Stimulated activated naive CD4-positive, alpha-beta T cell treated with Interleukin-2 at 50 U/mL for 16 hours (primary cell): ENCODE data around the gene GRK5.
"Not testable (repeated sequence)": the region's sequence is repeated elsewhere in the genome, so short reads cannot be mapped to it uniquely, and the experiment has no call there.

Experiments
- DNase-seq: peaks from one replicate; lab custom pipeline; 2025; lab: John Stamatoyannopoulos, UW

GRK5 gene

DNA sequence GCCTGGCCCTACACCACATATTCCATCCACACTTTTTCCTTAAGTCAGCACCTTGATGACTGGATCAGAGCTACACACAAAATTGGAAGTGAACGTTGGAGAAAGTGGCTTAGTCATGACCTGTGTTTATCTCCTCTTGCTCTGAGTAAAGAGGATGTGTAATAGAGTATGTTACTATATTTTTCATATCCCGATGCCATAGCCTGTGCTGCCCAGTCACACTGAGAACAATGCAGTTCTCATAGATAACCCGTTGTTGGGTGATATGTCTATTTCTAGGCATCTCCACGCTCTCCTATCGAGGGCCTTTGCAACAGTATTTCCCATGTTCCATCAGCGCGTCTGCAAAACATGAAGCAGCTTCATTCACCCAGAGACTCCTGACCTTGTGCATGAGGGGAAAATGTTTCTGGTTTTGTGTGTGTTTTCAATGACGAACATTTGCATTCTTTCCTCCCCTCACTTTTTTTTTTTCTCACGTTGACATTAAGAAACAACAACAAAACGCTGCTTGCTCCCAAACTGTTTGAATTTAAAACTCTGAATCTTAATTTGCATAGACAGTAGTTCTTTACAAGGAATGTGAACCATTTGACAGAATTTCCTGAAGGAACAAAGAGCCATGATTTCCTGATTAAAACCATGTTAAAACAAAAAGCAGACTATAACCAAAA is 43.4 kb downstream of the GRK5 start:
- peak; percentile 4 for DNase-seq

DNA sequence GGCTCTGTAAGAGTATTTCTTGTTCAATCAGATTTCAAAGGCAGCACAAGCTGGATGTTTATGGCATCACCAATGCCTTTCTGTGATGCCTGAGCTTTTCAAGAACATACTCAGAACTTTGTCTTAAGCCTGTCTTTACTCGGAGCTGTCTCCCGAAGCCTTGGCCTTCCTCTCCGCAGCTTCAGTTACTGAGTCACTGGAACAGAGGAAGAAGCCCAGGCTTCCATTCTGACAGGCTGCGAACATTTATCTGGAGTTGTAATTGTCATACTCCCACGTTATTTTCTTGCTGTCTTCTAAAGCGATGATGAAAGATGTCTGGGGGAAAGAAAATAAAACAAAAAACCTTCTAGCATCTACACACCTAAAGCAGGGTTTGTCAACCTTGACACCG is 43.9 kb downstream of the GRK5 start:
- DNase-seq = no peak

DNA sequence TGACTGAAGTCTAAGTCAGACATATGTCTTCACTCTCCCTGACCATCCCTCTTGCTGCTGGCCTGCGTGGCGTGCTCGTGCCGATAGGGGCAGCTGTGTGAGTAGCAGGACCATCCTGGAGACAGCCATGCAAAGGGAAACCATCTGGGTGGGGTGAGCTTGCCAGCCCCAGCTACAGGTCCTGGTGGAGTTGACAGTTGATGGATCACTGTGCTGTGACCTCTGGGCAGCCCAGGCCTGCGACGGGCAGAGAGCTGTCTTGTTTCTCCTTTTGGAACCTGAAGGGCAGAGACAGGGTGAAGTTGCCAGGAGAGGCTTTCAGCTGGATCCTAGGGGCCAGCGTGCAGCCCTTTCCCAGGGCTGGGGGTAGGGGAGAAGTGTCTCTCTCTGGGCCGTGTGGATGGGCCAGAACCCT is 44.7 kb downstream of the GRK5 start:
- DNase-seq = no peak

DNA sequence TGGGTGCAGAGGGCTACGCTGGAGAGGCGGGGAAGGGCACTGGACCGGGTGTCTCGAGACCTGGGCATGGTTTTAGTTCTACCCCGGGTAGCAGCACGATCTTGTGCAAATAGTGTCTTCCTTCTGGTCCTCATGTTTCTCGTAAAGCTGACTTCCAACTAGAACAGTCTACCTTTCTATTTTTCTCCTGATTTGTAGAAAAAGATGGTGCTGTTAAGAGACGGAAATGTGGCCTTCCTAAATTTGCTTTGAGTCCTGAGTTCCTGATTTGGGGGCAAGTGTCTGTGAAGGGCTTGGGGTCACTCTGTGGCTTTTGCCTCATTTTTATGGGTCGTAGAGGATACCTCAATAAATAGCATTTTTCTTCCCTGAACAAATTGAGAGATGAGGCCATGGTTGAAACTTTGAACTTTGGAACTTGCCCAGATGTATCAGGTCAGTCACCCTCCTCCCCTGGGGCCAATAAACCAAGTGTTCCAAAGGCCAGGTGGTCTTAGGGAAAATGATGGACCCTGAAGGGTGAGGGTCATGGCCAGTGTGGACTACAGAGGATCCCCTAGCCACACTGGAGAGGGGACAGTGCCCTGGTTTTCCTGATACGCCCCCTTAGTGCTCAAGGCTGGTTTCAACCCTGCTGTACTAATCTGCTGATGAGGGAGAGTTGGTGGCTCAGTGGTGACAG is 45.2 kb downstream of the GRK5 start:
- no peak for DNase-seq

DNA sequence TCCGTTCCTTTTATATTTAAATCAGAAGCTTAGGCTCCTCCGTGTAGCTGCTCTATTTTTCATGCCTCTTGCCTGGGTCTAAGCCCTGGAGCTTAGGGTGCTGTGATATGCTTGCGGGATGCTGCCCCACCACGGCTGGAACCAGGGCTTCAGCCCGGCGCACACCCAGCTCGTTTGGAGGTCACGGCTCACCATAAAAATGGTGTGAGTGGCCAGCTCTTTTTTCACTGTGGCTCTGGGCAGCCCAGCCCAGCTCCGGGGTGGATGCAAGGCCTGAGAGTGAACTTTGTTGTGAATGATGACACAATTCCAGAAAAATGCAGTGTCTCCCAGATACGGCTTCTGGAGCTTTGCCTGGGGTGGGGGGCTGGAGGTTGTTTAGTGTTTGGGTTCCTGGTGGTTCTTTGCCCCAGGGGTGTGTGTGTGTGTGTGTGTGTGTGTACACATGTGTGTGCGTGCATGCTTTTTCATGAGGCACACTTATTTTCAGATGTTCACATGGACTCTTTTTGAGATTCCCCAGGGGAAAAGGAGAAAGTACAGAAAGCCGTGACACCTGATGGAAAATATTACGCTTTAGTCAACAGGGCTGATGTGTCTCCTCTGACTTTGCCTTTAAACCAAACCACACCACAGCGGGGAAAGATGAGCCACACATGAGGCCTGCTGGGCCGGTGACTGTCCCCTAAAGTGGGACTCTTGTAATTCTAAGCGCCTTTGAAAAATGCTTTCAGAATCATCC is 46.2 kb downstream of the GRK5 start:
- peak; percentile 25 for DNase-seq

DNA sequence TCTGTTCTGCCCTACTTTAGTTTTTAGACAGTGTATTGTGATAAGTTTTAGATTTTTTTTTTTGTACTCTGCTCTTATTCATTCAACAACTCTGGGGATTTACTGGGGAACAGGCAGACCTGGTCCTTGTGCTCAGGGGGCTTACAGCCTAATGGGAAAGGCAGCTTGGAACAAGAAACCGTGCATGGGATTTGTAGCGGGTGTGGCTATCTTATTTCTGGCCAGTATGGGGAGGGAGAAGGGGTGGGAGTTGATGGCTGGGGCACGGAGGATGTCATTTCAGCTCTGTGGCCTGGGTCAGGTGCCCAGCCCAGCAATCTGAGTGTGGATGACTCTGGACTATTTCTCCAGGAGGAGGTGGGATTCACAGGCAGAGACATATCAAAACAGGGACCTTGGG is 47.0 kb downstream of the GRK5 start:
- DNase-seq = no peak

DNA sequence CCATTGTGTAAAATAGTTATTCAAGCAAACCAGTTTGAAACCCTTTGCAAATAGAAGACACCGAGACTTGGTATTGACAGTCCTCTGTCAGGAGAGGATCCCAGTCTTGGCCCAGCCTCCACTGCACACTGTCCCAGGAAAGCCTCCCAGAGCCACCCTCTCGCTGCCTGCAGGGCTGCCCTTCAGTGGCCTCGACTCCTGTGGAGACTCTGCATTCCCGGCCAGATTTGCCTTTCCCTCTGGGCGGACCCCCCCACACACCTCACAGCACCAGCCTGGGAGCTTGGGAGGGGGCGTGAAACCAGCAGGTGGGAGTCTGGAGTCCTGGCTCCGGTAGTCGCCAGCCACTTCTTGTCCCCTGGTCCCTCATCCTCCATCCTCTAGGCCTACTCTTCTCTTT is 48.7 kb downstream of the GRK5 start:
- no peak for DNase-seq

DNA sequence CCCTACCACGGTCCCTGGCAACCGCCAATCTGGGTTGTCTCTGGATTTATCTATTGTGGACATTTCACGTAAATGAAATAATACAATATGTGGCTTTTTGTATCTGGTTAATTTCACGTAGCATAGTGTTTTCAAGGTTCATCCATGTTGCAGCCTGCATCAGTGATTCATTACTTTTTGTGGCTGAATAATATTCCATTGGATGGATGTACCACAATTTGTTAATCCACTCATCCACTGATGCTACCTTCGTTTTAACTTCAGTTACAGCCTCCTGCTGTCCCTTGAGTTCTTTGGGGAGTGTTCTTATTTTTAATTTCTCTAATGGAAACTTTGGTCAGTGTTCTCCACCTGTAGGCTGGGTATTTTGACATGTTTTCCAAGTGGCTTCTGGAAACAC is 49.5 kb downstream of the GRK5 start:
- no peak for DNase-seq

DNA sequence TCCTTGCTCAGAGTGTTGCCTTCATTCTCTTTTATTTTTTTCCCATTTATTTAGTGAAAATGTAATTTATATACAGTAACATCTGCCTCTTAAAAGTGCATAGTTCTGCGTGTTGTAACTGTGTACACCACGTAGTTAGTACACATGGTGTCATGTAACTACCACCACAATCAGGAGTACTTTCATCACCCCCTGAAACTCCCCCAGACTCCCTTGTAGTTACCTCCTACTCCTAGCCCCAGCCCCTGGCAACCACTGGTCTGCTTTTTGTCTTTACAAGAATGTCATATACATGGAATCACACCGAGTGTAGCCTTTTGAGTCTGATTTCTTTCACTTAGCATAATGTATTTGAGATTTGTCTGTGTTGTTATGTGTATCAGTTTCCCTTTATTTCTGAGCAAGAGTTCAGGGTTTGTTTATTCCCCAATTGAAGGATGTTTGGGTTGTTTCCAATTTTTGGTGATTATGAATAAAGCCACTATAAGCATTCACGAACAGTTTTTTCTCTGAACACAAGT is 50.6 kb downstream of the GRK5 start:
- no peak for DNase-seq

DNA sequence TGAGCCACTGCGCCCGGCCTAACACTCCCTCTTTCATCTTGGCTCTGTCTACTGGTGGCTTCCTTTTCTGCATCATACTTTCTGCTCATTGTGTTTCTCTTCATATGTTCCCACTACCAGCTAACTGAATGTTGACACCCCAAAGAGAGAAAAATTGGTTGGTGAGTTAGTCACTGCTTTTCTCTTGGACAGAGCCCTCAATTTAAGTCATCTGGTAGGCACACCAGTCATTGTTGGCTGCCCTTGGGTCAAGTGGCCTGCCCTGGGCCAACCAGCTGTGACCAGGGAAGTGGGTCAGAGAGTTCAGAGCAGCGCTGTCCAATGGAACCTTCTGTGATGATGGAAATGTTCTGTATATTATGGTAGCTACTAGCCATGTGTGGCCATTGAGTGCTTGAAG is 52.0 kb downstream of the GRK5 start:
- no peak for DNase-seq

DNA sequence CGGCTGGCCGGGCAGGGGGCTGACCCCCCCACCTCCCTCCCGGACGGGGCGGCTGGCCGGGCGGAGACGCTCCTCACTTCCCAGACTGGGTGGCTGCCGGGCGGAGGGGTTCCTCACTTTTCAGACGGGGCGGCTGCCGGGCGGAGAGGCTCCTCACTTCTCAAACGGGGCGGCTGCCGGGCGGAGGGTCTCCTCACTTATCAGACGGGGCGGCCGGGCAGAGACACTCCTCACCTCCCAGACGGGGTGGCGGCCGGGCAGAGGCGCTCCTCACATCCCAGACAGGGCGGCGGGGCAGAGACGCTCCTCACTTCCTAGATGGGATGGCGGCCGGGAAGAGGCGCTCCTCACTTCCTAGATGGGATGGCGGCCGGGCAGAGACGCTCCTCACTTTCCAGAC is 53.6 kb downstream of the GRK5 start:
- not testable (repeated sequence) for DNase-seq

DNA sequence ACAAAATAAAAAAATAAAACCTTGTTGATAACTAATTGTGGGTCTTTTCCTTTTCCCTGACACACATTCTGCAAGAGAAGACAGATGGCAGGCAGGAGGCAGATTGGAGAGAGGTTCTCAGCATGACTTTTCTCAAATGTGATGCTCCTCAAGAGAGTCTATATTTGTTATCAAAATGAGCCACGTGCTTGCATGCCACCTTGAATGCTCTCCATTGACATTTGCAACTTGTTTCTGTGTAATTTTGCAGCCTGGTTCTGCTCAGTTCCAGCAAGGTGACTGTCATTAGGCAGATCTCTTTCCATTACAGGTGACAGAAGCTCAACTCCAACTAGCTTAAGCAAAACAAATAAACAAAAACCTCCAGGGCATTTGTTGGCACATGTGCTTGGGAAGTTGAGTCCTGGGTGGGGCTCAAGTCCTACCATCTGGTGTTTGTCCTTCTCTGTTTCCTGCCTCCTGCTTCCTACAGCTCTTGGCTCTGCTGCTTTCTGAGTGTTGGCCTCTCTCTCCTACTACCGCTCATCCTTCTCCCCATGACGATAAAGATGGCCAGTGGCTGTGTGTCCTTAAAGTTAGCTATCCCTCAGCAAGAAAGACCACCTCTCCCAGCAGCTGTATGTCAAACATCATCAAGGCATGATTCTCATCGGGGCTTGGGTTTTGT is 56.7 kb downstream of the GRK5 start:
- no peak for DNase-seq

DNA sequence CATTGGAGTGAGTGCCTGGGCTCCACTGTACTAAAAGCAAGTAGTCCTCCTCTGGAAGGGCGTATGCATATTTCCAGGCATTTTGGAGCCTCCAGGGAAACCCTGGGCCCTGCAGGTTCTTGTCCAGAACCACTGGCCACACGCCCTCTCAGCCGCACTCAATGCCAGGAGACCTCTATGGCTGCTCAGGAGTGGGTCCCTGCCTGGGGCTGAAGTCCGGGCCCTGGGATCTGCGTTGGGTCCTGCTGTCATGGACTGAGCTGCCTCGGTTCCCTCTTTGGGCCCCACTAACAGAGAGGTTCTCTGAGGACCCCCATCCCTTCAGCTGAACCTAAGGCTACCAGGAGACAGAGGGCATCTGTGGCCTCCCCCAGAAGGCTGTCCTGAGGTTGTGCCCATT is 58.3 kb downstream of the GRK5 start:
- DNase-seq = no peak

DNA sequence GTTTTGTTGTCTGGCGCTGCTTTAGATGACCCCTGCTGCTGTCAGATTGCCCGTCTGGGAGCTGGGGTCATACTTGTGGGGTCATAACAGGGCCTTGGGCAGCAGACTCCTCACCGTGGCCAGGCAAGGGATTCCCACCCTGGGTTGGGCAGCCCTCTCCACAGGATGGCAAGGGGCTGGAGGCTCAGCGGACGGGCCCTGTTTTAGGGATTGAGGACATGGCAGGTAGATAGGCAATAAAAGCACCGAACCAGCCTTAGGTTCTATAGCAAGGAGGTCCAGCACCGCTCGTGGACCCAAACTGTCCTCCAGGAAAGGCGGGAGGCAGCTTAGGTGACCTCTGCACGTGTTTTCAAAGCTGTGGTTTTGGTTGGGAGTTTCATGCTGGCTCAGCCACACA is 60.0 kb downstream of the GRK5 start:
- DNase-seq = no peak

DNA sequence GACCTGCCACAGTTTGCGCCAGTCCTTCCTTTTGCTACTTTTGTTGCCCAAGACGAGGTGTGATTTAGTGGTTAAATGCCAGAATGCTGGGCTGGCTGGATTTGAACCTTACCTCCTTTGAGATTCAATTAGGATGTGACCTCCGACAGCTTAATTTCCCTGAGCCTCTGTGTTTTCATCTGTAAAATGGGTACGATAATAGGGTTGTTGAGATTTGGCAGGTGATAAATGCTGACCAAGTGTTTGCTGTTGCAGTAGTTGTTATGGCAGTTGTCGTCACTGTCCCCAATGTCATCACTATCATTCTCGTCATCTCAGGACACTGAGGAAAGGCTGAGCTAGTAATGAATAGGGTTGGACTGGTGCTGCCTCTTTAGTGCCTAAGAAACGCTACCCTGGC is 61.1 kb downstream of the GRK5 start:
- DNase-seq = no peak

DNA sequence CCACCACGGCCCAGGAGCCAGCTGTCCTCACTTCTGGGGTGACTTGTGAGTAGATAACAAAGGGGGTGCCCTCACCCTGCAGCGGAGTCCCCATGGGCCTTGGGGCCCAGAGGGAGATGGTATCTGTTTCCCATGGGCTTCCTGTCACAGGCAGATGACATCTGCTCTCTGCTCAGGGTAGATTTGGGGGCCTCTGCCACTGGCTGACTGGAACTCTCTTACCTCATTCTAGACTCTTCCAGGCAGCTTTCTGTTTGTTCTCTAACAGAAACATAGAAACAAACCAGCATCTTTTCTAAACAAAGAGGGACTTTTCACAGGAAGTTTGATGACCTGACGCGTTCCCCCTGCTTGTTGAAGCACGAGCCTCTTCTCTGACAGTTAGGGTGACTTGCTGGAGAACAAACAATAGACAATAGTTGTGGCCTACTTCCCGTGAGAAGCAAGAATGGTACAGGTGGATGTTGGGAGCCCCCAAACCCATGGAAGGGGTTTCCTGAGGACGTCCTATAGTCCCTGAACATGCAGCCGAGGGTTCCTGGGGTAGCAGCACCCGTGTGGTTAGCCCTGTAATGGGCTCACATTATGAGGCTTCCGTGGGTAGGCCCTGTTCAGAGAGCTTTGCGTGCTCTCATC is 61.6 kb downstream of the GRK5 start:
- DNase-seq = peak; percentile 59

DNA sequence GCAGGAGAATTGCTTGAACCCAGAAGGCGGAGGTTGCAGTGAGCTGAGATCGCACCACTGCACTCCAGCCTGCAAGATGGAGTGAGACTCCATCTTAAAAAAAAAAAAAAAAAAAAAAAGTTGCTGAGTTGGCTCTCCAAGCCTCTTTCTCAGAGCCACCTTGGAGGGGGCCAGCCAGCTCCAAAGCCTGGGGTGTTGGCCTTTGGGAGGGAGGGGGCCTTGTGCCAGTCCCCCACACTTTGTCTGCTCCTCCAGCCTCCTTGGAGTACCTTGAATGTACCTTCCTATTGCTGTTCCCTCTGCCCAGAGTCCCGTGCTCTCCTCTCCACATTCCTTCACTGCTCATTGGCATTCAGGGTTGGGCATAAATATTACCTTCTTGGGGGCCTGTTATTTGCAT is 62.4 kb downstream of the GRK5 start:
- no peak for DNase-seq

DNA sequence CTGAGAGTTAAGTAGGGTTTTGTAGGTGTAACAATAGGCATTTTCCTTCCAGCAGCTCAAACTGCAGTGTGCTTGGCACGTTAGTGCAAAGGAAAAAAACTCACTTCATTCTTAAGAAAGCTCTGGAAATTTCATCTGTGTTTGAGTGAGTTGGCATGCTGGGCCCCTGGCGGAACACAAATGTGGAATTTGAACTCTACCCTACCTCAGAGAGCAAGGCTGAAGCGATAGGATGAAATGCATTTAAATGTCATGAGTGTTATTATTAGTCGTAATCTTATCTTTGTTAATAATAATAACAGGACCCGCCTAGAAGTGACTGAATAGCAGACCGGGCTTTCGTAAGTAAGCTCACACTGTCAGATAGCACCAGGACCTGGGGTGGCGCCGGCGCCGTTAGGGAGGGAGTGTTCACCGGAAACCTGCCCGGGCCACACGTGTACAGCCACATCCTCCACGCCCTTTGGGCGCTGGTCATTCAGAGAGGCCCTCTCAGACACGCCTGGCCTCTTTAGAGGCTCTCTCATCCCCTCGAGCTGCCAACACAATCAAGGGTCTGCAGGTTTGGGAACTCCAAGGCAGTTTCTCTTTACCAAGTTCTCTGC is 63.5 kb downstream of the GRK5 start:
- peak; percentile 20 for DNase-seq

DNA sequence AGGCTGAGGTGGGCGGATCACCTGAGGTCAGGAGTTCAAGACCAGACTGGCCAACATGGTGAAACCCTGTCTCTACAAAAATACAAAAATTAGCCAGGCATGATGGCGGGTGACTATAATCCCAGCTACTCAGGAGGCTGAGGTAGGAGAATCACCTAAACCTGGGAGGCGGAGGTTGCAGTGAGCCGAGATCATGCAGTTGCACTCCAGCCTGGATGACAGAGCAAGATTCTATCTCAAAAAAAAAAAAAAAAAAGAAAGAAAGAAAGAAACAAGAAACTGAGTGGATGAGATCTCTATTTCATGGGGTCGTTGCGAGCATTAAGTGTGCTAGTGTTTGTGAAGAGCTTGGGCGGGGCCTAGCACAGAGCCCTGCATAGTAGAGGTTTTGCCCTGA is 65.0 kb downstream of the GRK5 start:
- DNase-seq = not testable (repeated sequence)

DNA sequence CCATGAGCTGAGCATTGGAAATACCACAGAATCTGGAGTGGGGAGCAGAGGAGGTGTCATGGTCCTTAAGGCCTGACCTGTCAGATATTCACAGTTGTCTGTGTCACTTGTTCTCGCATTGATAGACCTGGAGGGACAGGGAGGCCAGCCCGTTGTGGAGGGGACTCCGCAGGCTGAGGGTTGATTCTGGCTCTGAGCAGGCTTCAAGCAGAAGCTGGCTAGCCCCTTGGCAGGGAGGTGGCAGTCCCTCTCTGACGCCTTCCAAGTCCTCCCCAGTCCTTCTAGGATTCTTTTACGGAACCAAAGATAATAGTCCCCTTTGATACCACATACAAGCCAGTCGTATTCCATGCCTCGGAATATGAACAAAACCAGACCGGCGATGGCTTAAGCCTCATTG is 65.4 kb downstream of the GRK5 start:
- no peak for DNase-seq

DNA sequence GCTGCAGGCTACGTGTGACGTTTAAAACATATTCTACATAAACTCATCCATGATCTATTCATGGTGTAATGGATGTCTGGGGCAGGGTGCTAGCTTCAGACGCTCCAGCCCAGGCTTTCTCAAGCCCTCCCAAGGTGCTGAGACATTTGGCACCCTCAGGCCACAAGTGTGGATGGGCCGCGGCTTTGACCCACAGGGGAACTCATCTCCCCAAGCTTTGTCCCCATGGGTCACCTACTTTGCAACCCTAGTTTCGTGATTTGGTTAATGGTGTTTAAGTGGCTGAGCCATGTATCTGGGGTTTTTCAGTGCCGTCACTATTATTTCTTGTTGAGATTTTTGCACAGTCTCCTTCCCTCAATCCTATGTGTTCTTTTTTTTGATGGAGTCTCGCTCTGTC is 66.0 kb downstream of the GRK5 start:
- no peak for DNase-seq
